ENCODE results near the gene CWC22.
"Not testable (repeated sequence)": the region's sequence is repeated elsewhere in the genome, so short reads cannot be mapped to it uniquely, and the experiment has no call there.

Gene CWC22

DNA sequence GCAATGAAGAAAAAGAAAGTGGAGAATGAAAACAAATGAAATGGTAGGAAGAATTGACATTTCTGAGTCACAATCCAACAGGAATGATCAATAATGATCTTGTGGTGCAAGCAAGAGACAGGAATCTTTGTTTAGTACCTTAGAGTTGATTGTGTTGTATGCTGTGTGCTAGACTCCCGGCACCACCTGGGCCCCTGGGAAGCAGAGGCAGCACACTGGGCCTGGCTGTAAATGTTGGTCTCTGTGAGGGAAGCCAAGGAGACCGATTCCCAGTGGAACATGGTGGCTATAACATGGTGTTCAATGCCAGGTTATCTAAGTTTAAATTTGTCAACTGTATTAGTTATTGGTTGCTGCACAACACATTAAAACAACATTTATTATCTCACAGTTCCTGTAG lies 9.8 kb upstream of the CWC22 start:
- in situ Hi-C loops (cut with MboI; ENCODE audit: low sequenced_read_pairs): no loop called here
- Histone ChIP-seq H3K27me3 (ENCODE audit: low read depth) (no peaks in the 10 kb centered on the region), H3K36me3 (replicated peaks) (no peaks in the 10 kb centered on the region), H3K4me1 (no peaks in the 10 kb centered on the region), H3K4me3 (no peak overlapping the region), H3K9me3 (no peaks in the 10 kb centered on the region)
- no peak for DNase-seq (ENCODE audit: low spot score in 2 of 2)

DNA sequence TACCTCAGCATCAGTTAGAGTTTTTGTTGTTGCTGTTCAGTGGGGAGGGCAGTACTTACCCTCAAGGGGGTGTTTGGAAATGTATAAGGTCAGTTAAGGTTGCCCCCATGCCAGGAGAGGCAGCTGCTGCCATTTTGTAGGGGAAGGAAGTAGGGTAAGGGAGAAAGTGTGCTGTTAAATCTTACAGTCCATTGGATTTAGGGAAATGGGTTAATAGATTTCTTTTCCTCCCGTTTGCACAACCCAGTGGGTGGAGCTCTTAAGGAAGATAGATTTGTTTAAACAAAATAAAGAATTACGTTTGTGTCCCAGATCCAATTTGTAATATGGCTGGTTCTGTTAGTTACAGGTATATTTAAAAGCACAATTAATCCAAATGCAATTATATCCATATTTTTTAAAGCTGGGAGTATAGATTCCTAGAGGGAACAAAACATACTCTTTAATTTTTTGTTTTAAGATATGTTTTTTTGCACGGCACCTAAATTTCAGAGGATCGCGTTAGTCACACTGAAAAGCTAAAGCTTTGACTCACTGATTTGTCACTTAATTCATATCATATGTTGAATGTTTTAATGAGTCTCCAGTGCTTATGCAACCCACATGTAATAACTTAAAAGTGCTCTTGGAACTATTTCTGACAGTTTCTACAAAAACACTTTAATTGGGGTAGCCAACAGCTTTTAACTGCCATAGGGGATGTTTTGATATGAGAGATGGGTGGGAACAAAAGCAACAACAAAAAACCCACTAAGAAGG lies 9.0 kb upstream of the CWC22 start:
- Histone ChIP-seq H3K27me3 (ENCODE audit: low read depth) (no peaks in the 10 kb centered on the region), H3K4me3 (no peak overlapping the region), H3K9me3 (no peaks in the 10 kb centered on the region), H3K4me1 (no peaks in the 10 kb centered on the region), H3K36me3 (replicated peaks) (no peaks in the 10 kb centered on the region)
- in situ Hi-C loops (cut with MboI; ENCODE audit: low sequenced_read_pairs): no loop called here
- DNase-seq (ENCODE audit: low spot score in 2 of 2): no peak

DNA sequence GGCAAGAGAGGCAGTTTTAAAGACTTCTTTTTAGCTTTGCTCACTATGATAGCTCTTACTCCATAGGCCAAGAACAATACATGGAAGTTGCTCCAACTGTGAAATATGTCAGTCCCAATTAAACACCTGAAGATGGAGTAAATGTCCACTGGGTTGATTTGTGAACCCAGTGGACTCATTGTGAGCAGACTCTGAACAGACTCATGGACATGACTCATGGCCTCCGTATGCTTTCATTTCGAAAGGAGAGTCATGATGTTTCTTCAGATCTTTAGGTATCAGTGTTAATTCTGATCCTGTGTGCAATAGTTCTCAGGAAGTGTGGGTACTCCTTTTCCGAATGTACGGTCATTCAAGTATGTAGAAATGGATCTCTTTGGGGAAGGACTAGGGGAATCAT lies 5.4 kb upstream of the CWC22 start:
- Histone ChIP-seq H3K9me3 (no peaks in the 10 kb centered on the region), H3K4me3 (no peak overlapping the region), H3K4me1 (no peaks in the 10 kb centered on the region), H3K36me3 (replicated peaks) (no peaks in the 10 kb centered on the region), H3K27me3 (ENCODE audit: low read depth) (no peaks in the 10 kb centered on the region; the same call in 1 of the 2 replicates)
- DNase-seq (ENCODE audit: low spot score in 2 of 2): no peak
- in situ Hi-C loops (cut with MboI; ENCODE audit: low sequenced_read_pairs): no loop called here

DNA sequence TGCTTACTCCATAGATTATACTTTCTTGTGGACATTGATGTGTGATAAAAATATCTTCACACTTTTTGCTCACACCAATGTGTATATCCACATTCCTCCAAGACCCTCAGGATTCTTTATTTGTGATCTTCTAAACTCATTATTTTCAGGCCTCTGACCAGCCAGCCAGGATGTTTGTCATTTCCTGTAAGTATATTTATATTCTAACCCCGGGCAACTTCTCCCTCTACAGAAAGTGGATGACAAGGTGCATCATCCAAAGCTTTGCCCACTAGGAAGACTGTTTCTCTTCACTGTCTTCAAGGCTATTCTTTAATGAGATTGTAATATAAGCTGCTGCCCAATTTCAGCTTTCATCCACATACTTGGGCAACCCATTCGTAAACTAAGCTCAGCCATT lies 3.6 kb upstream of the CWC22 start:
- Histone ChIP-seq H3K9me3 (no peaks in the 10 kb centered on the region), H3K36me3 (replicated peaks) (no peaks in the 10 kb centered on the region), H3K4me1 (peaks cover under 1% of the 10 kb centered on the region), H3K27me3 (ENCODE audit: low read depth) (no peaks in the 10 kb centered on the region; the same call in 1 of the 2 replicates), H3K4me3 (no peak overlapping the region)
- DNase-seq (ENCODE audit: low spot score in 2 of 2): no peak
- in situ Hi-C loops (cut with MboI; ENCODE audit: low sequenced_read_pairs): no loop called here

DNA sequence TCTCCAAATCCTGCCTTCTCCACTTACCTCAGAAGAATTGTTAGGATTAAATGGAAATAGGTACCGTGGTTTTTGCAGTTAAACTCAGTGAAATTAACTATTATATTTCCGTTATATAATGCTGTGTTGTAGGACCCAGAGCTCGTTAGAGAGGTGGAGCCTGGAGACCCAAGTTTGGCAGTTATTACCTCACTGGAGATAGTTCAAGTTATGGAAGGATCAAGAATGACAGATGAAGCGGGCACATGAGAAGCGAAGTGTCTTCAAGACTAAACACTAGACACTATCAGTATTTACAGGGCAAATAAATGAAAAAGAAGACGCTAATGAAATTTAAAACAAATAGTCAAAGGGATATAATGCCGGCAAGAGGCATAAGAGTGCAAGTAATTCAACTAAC lies 866 bp downstream of the CWC22 start:
- in situ Hi-C loops (cut with MboI; ENCODE audit: low sequenced_read_pairs): no loop called here
- no peak for DNase-seq (ENCODE audit: low spot score in 2 of 2)
- H3K4me1 ChIP-seq: peaks cover 3% of the 10 kb centered on the region
- H3K9me3 ChIP-seq: no peaks in the 10 kb centered on the region
- H3K36me3 ChIP-seq (replicated peaks): no peaks in the 10 kb centered on the region
- no peaks in the 10 kb centered on the region; the same call in 1 of the 2 replicates for H3K27me3 ChIP-seq (ENCODE audit: low read depth)
- peak overlapping the region; percentile 98 for H3K4me3 ChIP-seq

DNA sequence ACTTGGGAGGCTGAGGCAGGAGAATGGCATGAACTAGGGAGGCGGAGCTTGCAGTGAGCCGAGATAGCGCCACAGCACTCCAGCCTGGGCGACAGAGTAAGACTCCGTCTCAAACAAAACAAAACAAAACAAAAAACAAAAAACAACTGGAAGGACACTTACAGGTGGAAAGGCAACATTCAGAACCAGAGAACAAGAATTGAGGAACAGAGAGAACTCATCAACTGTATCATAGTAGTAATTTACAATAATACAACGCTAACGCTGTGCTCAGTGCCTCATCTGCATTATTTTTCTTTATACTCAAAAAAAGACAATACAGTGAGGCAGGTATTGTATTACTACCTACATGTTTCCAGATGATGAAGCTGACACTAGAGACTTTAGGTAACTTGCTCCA lies 1.6 kb downstream of the CWC22 start:
- in situ Hi-C loops (cut with MboI; ENCODE audit: low sequenced_read_pairs); H3K4me1 ChIP-seq; DNase-seq (ENCODE audit: low spot score in 2 of 2); H3K36me3 ChIP-seq (replicated peaks); H3K9me3 ChIP-seq; H3K27me3 ChIP-seq (ENCODE audit: low read depth): not testable (repeated sequence)
- H3K4me3 ChIP-seq: peak overlapping the region; percentile 98

DNA sequence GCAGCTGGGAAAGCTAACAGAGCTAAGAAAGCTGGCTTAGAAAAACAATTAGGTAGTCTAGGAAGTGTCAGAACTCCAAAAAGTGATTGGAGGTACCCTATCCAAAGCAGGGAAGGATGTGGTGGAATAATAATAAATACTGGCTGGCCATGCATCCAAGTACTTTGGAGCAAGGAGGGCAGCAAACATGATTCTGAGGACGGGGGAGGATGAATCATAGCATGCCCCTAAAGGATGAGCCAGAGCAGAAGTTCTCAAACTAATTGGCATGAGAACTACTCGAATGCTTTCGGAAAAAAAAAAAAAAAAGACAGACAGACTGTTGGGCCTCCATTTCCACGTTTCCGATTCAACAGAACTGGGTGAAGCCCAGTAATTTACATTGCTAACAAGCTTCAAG lies 2.4 kb downstream of the CWC22 start:
- DNase-seq (ENCODE audit: low spot score in 2 of 2): no peak
- Histone ChIP-seq H3K9me3 (no peaks in the 10 kb centered on the region), H3K4me1 (peaks cover 3% of the 10 kb centered on the region), H3K27me3 (ENCODE audit: low read depth) (no peaks in the 10 kb centered on the region; the same call in 1 of the 2 replicates), H3K4me3 (no peak overlapping the region), H3K36me3 (replicated peaks) (no peaks in the 10 kb centered on the region)
- in situ Hi-C loops (cut with MboI; ENCODE audit: low sequenced_read_pairs): no loop called here

DNA sequence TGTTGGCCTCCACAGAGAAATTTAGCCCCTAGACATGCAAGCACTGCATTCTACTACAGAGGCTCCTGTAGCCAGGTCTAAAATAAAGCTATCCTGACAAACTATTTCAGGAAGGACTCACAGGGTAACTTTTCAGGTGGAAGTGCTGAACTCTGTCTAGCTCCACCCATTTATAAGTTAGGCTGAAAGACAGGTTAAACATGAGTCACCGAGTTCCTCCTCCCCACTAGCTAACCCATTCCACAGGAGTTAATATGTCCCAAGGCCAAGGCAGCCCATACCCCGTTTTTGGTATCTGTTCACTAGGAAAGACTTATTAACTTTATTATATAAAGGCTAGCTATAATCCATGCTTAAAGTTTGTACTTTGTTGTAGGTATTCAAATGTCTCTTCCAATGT lies 3.5 kb downstream of the CWC22 start:
- no peaks in the 10 kb centered on the region for H3K36me3 ChIP-seq (replicated peaks)
- no peaks in the 10 kb centered on the region for H3K9me3 ChIP-seq
- no peaks in the 10 kb centered on the region for H3K27me3 ChIP-seq (ENCODE audit: low read depth)
- in situ Hi-C loops (cut with MboI; ENCODE audit: low sequenced_read_pairs): no loop called here
- H3K4me3 ChIP-seq: no peak overlapping the region
- DNase-seq (ENCODE audit: low spot score in 2 of 2): no peak
- H3K4me1 ChIP-seq: peaks cover 3% of the 10 kb centered on the region

DNA sequence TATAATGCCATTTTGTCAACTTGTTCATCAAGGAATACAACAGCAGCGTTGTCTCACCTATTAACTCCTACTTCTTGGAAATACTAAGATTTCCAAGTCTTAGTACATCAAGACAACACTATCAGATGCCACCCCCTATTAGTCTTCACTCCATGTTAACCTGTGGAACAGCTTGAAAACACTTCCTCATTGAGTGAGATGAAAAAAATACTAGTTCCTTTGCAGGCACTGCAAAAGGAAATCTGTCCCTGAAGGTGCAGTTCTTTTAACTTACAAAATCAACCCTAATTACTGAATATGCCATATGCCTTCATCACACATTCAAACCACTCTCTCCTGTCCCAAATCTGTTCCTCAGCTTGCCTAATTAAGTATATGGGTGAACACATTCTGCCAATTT lies 4.0 kb downstream of the CWC22 start:
- no peak for DNase-seq (ENCODE audit: low spot score in 2 of 2)
- no peak overlapping the region for H3K4me3 ChIP-seq
- no peaks in the 10 kb centered on the region for H3K36me3 ChIP-seq (replicated peaks)
- no peaks in the 10 kb centered on the region for H3K27me3 ChIP-seq (ENCODE audit: low read depth)
- in situ Hi-C loops (cut with MboI; ENCODE audit: low sequenced_read_pairs): no loop called here
- no peaks in the 10 kb centered on the region for H3K9me3 ChIP-seq
- H3K4me1 ChIP-seq: peaks cover 3% of the 10 kb centered on the region

DNA sequence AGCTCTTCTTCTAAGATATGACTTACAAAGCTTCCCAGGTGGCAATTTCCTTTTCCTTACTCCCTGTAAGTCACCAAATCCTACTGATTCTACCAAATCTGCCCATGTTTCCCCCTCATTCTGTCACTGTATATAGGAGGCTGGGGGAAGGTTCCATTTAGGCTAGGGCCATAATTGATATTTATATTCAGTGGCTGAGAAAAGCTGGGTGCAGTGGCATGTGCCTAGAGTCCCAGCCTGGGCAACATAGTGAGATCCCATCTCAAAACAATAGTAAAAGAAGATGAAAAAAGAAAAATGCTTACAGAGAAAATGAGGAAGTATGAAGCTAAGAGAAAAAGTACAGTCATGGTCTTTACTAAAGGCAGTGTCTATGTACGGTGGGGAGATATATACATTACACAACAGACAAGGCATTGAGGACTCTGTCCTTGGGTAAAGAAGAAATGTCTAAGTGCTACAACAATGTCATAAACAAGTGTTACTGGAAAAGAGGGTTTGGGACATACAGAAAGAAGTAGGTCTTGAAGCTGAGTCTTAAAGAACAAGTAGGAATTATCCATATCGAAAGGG lies 4.8 kb downstream of the CWC22 start:
- DNase-seq (ENCODE audit: low spot score in 2 of 2): no peak
- in situ Hi-C loops (cut with MboI; ENCODE audit: low sequenced_read_pairs): no loop called here
- no peaks in the 10 kb centered on the region for H3K9me3 ChIP-seq
- H3K4me3 ChIP-seq: no peak overlapping the region
- H3K4me1 ChIP-seq: peaks cover 3% of the 10 kb centered on the region
- no peaks in the 10 kb centered on the region for H3K27me3 ChIP-seq (ENCODE audit: low read depth)
- H3K36me3 ChIP-seq (replicated peaks): no peaks in the 10 kb centered on the region

DNA sequence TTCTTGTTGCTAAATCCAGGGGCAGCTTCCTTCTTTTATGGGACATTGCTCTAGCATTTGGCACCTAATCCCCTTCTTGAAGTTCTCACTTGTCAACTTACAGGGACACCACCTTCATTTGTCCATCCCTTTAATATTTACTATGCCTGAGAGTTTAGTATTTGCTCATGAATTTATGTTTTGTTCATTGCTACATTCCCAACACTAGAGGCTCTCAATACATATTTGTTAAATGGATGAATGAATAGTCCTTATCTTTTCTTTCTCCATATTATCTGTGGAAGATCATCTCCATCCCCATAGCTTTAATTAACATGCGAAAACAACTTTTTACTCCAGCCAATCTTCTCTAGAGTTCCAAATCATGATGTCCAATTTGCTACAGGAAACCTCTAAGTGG lies 5.4 kb downstream of the CWC22 start:
- Histone ChIP-seq H3K4me1 (peaks cover 3% of the 10 kb centered on the region), H3K27me3 (ENCODE audit: low read depth) (no peaks in the 10 kb centered on the region), H3K4me3 (no peak overlapping the region), H3K36me3 (replicated peaks) (no peaks in the 10 kb centered on the region), H3K9me3 (no peaks in the 10 kb centered on the region)
- no peak for DNase-seq (ENCODE audit: low spot score in 2 of 2)
- in situ Hi-C loops (cut with MboI; ENCODE audit: low sequenced_read_pairs): no loop called here

DNA sequence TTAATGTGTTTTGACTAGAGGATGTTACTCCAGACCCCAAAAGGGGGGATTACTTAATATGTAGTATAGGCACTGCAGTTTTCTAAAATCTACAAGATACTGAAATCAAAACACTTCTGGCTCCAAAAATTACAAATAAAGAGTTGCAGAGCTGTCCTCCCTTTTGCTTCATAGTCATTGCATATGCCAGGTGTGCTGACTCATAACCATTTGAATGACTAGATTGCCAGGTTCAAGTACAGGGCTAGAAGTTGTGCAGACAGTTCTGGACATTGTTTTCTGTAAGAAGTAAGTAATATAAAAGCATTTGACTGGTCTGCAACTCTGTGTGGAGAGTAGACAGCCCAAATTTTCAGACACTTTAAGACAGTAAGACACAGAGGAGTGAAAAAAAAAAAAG lies 6.7 kb downstream of the CWC22 start:
- no peaks in the 10 kb centered on the region for H3K27me3 ChIP-seq (ENCODE audit: low read depth)
- DNase-seq (ENCODE audit: low spot score in 2 of 2): no peak
- H3K9me3 ChIP-seq: no peaks in the 10 kb centered on the region
- in situ Hi-C loops (cut with MboI; ENCODE audit: low sequenced_read_pairs): no loop called here
- H3K4me1 ChIP-seq: peaks cover under 1% of the 10 kb centered on the region; the same call in 1 of the 2 replicates
- H3K4me3 ChIP-seq: no peak overlapping the region
- H3K36me3 ChIP-seq (replicated peaks): no peaks in the 10 kb centered on the region

DNA sequence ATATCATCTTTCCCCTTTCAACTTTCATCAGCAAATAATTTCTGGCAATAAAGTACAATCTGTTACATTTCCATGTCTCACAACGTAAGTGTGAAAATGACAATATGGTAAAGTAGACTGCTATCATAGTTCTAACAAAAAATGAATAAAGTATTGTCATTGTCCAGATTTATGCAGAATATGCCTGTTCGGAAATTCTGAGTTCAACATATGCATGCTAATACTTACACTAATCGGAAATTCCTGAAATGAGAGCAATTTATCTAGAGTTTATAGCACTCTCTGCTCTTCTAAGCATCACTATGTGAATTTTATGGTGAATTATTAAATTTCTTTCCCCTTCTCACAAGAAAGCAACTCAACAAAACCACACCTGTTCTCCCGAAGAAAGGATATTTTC lies 8.1 kb downstream of the CWC22 start:
- in situ Hi-C loops (cut with MboI; ENCODE audit: low sequenced_read_pairs): no loop called here
- no peaks in the 10 kb centered on the region for H3K9me3 ChIP-seq
- no peaks in the 10 kb centered on the region for H3K27me3 ChIP-seq (ENCODE audit: low read depth)
- no peak for DNase-seq (ENCODE audit: low spot score in 2 of 2)
- H3K36me3 ChIP-seq (replicated peaks): no peaks in the 10 kb centered on the region
- peaks cover 5% of the 10 kb centered on the region; the same call in 1 of the 2 replicates for H3K4me1 ChIP-seq
- no peak overlapping the region for H3K4me3 ChIP-seq

DNA sequence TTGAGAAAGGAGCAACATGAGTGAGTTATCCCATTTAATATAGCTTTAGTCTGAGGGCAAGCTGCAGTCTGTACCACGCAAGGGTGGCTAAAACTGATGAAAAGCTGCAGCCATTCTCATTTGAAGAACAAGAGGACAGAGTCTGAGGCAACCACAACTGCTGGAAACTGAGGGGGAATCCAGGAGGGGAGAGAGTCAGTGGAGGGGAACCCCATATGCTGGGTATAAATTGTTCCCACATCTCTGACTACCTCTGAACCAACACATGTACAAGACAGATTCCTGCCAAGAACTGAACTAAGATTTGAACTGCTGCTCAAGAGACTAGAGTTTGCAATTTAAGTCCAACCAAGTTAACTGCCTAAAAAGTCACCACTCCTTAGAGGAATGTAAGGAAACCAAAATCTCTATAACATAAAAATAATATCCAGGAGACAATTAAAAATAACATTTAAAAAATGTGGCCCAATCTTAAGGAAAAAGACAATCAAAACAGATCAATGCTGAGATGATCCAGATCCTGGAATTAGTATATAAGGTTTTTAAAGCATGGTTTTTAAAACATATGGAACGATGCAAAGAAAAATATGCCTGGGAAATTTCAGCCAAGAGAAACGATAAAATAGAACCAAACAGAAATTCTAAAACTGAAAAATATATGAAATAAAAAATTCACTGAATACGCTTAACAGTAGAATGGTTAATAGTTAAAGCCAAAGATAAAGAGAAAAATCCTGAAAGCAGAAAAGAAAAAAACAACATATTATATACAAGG lies 11.2 kb downstream of the CWC22 start:
- no peaks in the 10 kb centered on the region for H3K9me3 ChIP-seq
- H3K4me3 ChIP-seq: no peak overlapping the region
- peaks cover 5% of the 10 kb centered on the region; the same call in 1 of the 2 replicates for H3K4me1 ChIP-seq
- H3K27me3 ChIP-seq (ENCODE audit: low read depth): no peaks in the 10 kb centered on the region
- peaks cover 7% of the 10 kb centered on the region for H3K36me3 ChIP-seq (replicated peaks)
- no peak for DNase-seq (ENCODE audit: low spot score in 2 of 2)
- in situ Hi-C loops (cut with MboI; ENCODE audit: low sequenced_read_pairs): no loop called here
